Small intestine (tissue), 16 donors: ENCODE results near the gene FRMPD4. TPM values are rescaled to one million over a fixed set of nuclear protein-coding genes. Genes with fewer than 3 reads are reported as not detected.

Experiments
- DNase-seq, 2 donors: peaks; one replicate each; pipeline versions ENCODE4 v3.0.0 to v3.0.0-alpha.2; 2013
- FAIRE-seq: peaks from 2 replicates; lab custom pipeline; 2012; peaks lifted over from hg19 to GRCh38; lab: Jason Lieb, UNC
- H3K27ac ChIP-seq, 3 donors: one replicate each; pipeline ENCODE4 v1.5.1; 2013; ENCODE audit warnings: low read length in 2 of 3, mild to moderate bottlenecking in 2 of 3, control low read depth in 1 of 3, inconsistent platforms in 1 of 3, low read depth in 1 of 3, moderate library complexity in 1 of 3
- H3K27me3 ChIP-seq, 3 donors: one replicate each; pipeline ENCODE4 v1.6.1; 2013; ENCODE audit warnings: low read length in 3 of 3, inconsistent platforms in 1 of 3; ENCODE audit not compliant: control insufficient read depth in 3 of 3, insufficient read depth in 3 of 3
- H3K36me3 ChIP-seq, 3 donors: one replicate each; pipeline ENCODE4 v1.6.1; 2013; ENCODE audit warnings: low read length in 3 of 3, inconsistent platforms in 1 of 3, low read depth in 1 of 3, mild to moderate bottlenecking in 1 of 3, moderate library complexity in 1 of 3; ENCODE audit not compliant: control insufficient read depth in 3 of 3, insufficient read depth in 2 of 3
- H3K4me1 ChIP-seq, 3 donors: one replicate each; pipeline ENCODE4 v1.6.1; 2013; ENCODE audit warnings: low read length in 2 of 3, inconsistent platforms in 1 of 3, low read depth in 1 of 3, mild to moderate bottlenecking in 1 of 3, moderate library complexity in 1 of 3; ENCODE audit not compliant: control insufficient read depth in 3 of 3, insufficient read depth in 2 of 3
- H3K4me3 ChIP-seq, 3 donors: one replicate each; pipeline ENCODE4 v1.5.1; 2013; ENCODE audit warnings: low read length in 3 of 3, control low read depth in 1 of 3, inconsistent platforms in 1 of 3, low read depth in 1 of 3, mild to moderate bottlenecking in 1 of 3, moderate library complexity in 1 of 3
- H3K9me3 ChIP-seq, 2 donors: one replicate each; pipeline ENCODE4 v1.6.1; 2013; ENCODE audit warnings: low read depth in 1 of 2, low read length in 1 of 2; ENCODE audit not compliant: control insufficient read depth in 2 of 2, insufficient read depth in 1 of 2
- WGBS, 3 donors: extraction: QIAGEN DNeasy Blood & Tissue Kit; methylation state at CpG; one replicate each; pipeline ENCODE4 v1.1.7; 2013; 5-methylcytosine and 5-hydroxymethylcytosine counted together
- long read RNA-seq, 10 donors: transcript quantifications; one replicate each; lab custom pipeline, GENCODE V29; 2026
- polyA plus RNA-seq, 4 donors: library from polyadenylated mRNA; stranded (reverse) in 3 of 4; unstranded in 1 of 4; fragments of 200-250 nt in 3 of 4; fragments of 120-200 nt in 1 of 4; gene quantifications; one replicate each; pipeline versions ENCODE4 v1.2.1 to v1.2.3, GENCODE V29; 2013
- donor health status: healthy with polysubstance abuse.
- donor health status: control.
- donor health status: control.
- donor health status: Bipolar disorder and iron deficiency.
- donor health status: healthy.

Gene FRMPD4
- under 1 TPM in 2 of 4 donors, not detected in 2; 0.04 to 0.21 TPM for polyA plus RNA-seq
- long read RNA-seq, donor 1: 0 reads
- long read RNA-seq, donor 2: 0 reads
- long read RNA-seq, donor 3: 0 reads
- long read RNA-seq, donor 4: 0 reads
- long read RNA-seq, donor 5: 0 reads
- long read RNA-seq, donor 6: 0 reads
- long read RNA-seq, donor 7: 0 reads
- long read RNA-seq, donor 8: 0 reads
- long read RNA-seq, donor 9: 0 reads
- long read RNA-seq, donor 10: 0 reads

DNA sequence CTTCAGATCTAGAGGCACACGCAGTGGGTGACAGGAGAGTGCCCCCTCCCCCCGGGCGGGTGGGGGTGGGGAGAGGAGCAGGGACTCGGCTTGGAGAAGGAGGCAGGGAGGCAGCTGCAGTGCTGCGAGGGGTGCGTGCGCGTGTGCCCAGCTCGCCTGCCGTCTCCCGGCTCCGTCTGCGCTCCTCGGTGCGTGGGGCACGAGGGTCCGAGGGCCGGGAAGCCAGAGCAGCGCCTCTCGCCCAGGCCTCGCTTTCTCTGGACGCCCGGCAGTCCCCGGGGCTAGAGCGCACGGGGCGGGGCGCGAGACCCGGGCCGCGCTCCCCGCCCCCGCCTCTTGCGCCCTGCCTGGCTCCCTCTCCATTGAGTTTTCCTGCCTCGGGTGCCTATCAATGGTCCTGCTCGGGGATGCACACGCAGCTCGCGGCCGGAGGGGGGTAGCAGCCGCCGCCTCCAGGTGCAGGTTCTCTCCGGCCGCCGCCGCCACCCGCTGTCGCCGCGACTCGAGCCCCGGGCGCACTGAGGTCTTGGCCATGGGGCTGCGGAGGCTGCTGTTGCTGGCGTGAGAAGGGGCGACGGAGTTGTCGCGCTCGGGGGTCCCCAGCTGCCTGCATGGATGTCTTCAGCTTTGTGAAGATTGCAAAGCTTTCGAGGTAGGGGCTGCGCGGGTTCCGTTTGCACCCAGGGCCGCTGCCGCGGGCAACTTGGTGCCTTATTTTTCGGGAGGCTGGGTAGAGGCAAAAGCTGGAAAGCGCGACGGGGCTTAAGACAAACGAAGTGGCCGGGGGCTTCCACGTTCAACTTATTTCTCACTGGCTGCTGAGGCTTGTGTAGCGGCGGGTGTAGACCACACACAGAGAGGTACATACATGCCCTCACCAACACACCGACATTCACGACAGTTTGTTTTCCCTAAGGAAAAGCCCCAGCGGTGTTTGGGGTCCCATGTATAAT is at the start of gene FRMPD4:
FRMPD4 (plus strand) TSS at position 113 of the 953 bp plus-strand sequence; CDS start at position 612, 499 bp downstream.
- Histone ChIP-seq H3K9me3 (no peaks in the 10 kb centered on the region), H3K4me3 (peak within 1 kb of the TSS in 1 of 3 donors; percentile 19), H3K27ac (no peak within 1 kb of the TSS), H3K27me3 (peaks cover 0 to 25% (median 5%) of the 10 kb centered on the region in 3 donors), H3K4me1 (no peaks in the 10 kb centered on the region), H3K36me3 (no peaks in the 10 kb centered on the region)
- no peak for DNase-seq
- no peak for FAIRE-seq
- 5 to 35% (median 16%) methylated on average over 33 to 80 of the region's 80 CpGs for WGBS, 3 donors

GRCh38 chrX:12089740-12090139 is 48.5 kb upstream of the FRMPD4 start:
- FAIRE-seq: no peak
- no peaks in the 10 kb centered on the region for H3K36me3 ChIP-seq
- H3K27ac ChIP-seq: no peak overlapping the region
- H3K4me1 ChIP-seq: no peaks in the 10 kb centered on the region
- 76 to 100% (median 81%) methylated on average over 1 of the region's 1 CpG for WGBS, 3 donors
- no peaks in the 10 kb centered on the region for H3K9me3 ChIP-seq
- no peaks in the 10 kb centered on the region for H3K27me3 ChIP-seq
- no peak overlapping the region for H3K4me3 ChIP-seq
- DNase-seq: no peak

DNA sequence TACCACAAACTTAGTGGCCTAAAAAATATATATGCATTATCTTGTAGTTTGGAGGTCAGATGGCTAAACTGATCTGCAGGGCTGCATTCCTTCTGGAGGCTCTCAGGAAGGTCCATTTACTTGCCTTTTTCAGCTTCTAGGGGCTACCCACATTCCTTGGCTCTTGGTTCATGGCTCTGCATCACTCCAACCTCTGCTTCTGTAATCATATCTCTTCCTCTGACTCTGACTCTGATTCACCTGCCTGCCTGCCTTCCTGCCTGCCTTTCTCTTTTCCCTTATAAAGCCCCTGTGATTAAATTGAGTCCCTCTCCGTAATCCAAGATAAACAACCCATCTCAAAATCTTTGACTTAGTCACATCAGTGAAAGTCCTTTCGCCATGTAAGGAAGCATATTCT is 25.0 kb upstream of the FRMPD4 start:
- FAIRE-seq: no peak
- H3K4me1 ChIP-seq: no peaks in the 10 kb centered on the region
- H3K36me3 ChIP-seq: no peaks in the 10 kb centered on the region

DNA sequence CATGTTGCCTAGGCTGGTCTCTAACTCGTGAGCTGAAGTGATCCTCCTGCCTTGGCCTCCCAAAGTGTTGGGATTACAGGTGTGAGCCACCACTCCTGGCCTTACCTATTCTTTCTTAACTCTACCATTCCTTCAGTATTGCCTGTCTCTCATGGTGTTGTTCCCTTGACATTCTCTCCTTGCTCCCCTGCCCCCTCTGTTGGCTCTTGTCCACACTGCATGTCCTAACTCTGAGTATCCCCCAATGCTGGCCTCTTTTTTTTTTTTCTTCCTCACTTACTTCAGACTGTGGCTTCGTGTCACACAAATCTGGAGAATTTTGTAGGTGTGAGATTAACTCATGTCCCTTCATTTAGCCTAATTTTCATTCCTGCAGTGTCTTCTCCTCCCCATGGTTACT is 22.9 kb upstream of the FRMPD4 start:
- H3K36me3 ChIP-seq: no peaks in the 10 kb centered on the region
- H3K4me3 ChIP-seq: no peak overlapping the region
- no peaks in the 10 kb centered on the region for H3K9me3 ChIP-seq
- DNase-seq (no peak), FAIRE-seq (no peak)
- no peaks in the 10 kb centered on the region for H3K27me3 ChIP-seq
- H3K27ac ChIP-seq: no peak overlapping the region
- WGBS, 3 donors: 26 to 40% (median 26%) methylated on average over 2 of the region's 2 CpGs
- no peaks in the 10 kb centered on the region for H3K4me1 ChIP-seq

More for the DNA sequence above, 25.0 kb upstream of the FRMPD4 start:
- DNase-seq: no peak
- WGBS, 3 donors: 58 to 75% (median 72%) methylated on average over 2 of the region's 2 CpGs
- Histone ChIP-seq H3K27me3 (no peaks in the 10 kb centered on the region), H3K4me3 (no peak overlapping the region), H3K9me3 (no peaks in the 10 kb centered on the region), H3K27ac (no peak overlapping the region)

GRCh38 chrX:12118134-12118533 is 20.1 kb upstream of the FRMPD4 start:
- Histone ChIP-seq H3K27ac (no peak overlapping the region), H3K4me3 (no peak overlapping the region), H3K9me3 (no peaks in the 10 kb centered on the region), H3K36me3 (no peaks in the 10 kb centered on the region), H3K27me3 (no peaks in the 10 kb centered on the region), H3K4me1 (no peaks in the 10 kb centered on the region)
- 70 to 77% (median 71%) methylated on average over 3 of the region's 3 CpGs for WGBS, 3 donors
- no peak for FAIRE-seq
- DNase-seq: no peak

GRCh38 chrX:12128017-12128416 is 10.3 kb upstream of the FRMPD4 start:
- DNase-seq (no peak), FAIRE-seq (no peak)
- Histone ChIP-seq H3K36me3 (no peaks in the 10 kb centered on the region), H3K9me3 (peaks cover 0 to 6% of the 10 kb centered on the region in 2 donors), H3K4me3 (no peak overlapping the region), H3K4me1 (no peaks in the 10 kb centered on the region), H3K27ac (no peak overlapping the region), H3K27me3 (no peaks in the 10 kb centered on the region)
- WGBS, 3 donors: 94 to 100% (median 96%) methylated on average over 3 of the region's 3 CpGs

DNA sequence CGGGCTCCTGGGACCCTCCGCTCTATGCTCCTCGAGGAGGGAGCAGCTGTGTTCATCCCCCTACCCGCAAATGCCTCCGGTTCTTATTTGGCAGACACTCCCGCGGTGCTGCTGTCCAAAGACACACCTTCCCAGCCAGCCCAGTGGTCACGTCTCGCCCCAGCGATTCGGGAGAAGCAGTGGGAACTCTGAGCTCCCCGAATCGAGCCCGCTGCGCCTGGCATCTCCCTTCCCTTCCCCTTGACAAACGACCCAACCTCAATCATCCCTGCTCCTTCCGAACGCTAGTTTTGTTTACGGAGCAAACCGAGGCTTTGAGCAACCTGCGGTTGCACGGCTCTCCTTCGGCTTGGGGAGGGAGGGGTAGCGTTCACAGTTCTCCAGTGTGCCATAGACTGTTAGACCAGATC is 317 bp upstream of the FRMPD4 start:
- WGBS, 3 donors: 3 to 25% (median 10%) methylated on average over 16 to 24 of the region's 24 CpGs
- Histone ChIP-seq H3K27me3 (peaks cover 0 to 25% (median 5%) of the 10 kb centered on the region in 3 donors), H3K9me3 (no peaks in the 10 kb centered on the region), H3K4me3 (peak overlapping the region in 1 of 3 donors; percentile 19), H3K4me1 (no peaks in the 10 kb centered on the region), H3K27ac (no peak overlapping the region), H3K36me3 (no peaks in the 10 kb centered on the region)
- no peak for FAIRE-seq
- peak in 1 of 2 donors; percentile 1 for DNase-seq

- Histone ChIP-seq H3K36me3 (no peaks in the 10 kb centered on the region), H3K9me3 (no peaks in the 10 kb centered on the region), H3K27ac (no peak overlapping the region), H3K27me3 (peaks cover 0 to 25% (median 5%) of the 10 kb centered on the region in 3 donors), H3K4me1 (no peaks in the 10 kb centered on the region), H3K4me3 (no peak overlapping the region)
- WGBS, 3 donors: 58 to 65% (median 61%) methylated on average over 3 to 4 of the region's 4 CpGs
- no peak for DNase-seq
- no peak for FAIRE-seq
These were observed 1.8 kb downstream of the FRMPD4 start for GRCh38 chrX:12139934-12140611.
